Pulmonary artery endothelial cell (primary cell): ENCODE results near the gene UGT3A2. TPM values are rescaled to one million over a fixed set of nuclear protein-coding genes. Genes with fewer than 3 reads are reported as not detected.

Experiments used
- DNase-seq: peaks from one replicate; pipeline ENCODE4 v3.0.0-alpha.2; 2011; ENCODE audit warnings: low read depth, low spot score
- total RNA-seq: library from RNA; depleted of rRNA; stranded (reverse); fragments of >200 nt; gene quantifications from 2 replicates; pipeline ENCODE4 v1.2.3, GENCODE V29; 2014

UGT3A2 gene, protein sequence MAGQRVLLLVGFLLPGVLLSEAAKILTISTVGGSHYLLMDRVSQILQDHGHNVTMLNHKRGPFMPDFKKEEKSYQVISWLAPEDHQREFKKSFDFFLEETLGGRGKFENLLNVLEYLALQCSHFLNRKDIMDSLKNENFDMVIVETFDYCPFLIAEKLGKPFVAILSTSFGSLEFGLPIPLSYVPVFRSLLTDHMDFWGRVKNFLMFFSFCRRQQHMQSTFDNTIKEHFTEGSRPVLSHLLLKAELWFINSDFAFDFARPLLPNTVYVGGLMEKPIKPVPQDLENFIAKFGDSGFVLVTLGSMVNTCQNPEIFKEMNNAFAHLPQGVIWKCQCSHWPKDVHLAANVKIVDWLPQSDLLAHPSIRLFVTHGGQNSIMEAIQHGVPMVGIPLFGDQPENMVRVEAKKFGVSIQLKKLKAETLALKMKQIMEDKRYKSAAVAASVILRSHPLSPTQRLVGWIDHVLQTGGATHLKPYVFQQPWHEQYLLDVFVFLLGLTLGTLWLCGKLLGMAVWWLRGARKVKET
- total RNA-seq: not detected in 2 replicates

GRCh38 chr5:36066540-36067210 lies at the start of gene UGT3A2:
Gene UGT3A2, minus strand, starts transcription at chr5:36066882. Its CDS starts 93 bp downstream, at chr5:36066789.
- DNase-seq: no peak

DNA sequence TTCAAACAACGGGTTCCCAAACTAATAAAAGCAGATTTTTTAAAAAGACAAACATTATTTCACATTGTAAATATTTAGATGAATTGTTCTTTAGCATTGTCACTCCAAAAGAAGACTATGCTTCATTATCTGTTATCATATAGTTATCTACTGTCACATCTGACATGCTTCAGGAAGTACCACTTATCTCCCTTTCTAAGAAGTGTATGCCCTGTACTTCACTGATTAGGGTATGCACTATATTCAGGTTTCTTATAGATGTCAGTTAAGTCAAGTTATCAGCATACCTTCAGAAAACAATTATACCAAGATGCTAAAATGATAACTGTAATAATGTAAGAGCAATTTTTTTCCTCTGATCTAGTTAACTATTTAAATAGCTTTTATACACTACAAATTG lies 44.6 kb upstream of the UGT3A2 start:
- DNase-seq: no peak

- DNase-seq: no peak
Observed at GRCh38 chr5:36108758-36109460, 42.2 kb upstream of the UGT3A2 start.

- DNase-seq: no peak
Observed at GRCh38 chr5:36105819-36106218, 39.1 kb upstream of the UGT3A2 start.

DNA sequence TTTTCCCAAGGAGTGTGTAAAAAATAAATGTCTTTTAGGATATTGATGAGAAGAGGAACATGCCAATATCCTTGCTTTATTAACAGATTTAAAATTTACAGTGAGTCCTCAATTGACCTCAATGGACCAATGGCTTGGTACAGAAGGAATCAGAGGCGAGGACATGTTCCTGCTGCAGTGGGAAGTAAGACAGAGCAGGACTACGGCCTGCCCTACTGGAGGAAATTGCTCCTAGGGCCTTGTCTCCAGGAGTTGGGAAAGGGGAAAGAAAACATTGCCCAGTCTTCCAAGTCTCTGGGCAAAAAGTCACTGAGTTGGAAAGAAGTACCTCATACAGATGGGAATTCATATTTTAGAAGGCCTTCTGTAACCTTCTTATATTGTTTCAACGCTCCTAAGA lies 33.1 kb upstream of the UGT3A2 start:
- no peak for DNase-seq

DNA sequence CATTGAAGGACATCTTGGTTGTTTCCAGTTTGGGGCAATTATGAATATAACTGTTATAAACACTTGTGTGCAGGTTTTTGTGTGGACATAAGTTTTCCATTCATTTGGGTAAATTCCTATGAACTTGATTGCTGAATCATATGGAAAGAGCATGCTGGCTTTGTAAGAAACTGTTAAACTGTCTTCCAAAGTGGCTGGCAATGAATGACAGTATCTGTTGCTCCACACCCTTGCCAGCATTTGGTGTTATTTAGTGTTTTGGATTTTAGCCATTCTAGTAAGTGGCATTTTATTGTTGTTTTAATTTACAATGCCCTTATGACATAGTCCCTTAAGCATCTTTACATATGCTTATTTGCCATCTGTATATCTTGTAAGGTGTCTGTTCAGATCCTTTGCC lies 29.8 kb upstream of the UGT3A2 start:
- no peak for DNase-seq

DNA sequence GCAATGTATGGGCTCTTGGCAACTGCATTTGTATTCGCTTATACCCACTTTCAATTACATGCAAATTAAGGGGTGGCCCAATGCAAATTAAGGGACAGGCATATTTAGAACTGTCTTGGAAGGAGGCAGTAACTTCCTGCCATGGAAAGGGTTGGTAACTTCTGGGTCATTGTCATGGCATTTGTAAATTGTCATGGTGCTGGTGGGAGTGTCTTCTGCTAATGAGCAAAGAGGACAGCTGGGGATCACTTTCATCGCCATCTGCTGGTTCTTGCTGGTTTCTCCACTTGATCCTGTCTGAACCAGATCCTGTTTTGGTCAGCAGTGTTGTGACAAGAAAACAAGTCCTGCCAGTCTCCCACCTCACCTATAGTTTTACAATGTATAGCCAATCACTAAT lies 23.3 kb upstream of the UGT3A2 start:
- peak; percentile 5 for DNase-seq

- peak; percentile 3 for DNase-seq
Observed at GRCh38 chr5:36079200-36079781, 12.6 kb upstream of the UGT3A2 start.

- DNase-seq: no peak
Observed at GRCh38 chr5:36078430-36078829, 11.7 kb upstream of the UGT3A2 start.

GRCh38 chr5:36073595-36074216 lies 7.0 kb upstream of the UGT3A2 start:
- no peak for DNase-seq

GRCh38 chr5:36070687-36071571 lies 4.2 kb upstream of the UGT3A2 start:
- DNase-seq: no peak

GRCh38 chr5:36068751-36069281 lies 2.1 kb upstream of the UGT3A2 start:
- DNase-seq: no peak

- DNase-seq: no peak
Observed at GRCh38 chr5:36066001-36066539, 612 bp downstream of the UGT3A2 start.

DNA sequence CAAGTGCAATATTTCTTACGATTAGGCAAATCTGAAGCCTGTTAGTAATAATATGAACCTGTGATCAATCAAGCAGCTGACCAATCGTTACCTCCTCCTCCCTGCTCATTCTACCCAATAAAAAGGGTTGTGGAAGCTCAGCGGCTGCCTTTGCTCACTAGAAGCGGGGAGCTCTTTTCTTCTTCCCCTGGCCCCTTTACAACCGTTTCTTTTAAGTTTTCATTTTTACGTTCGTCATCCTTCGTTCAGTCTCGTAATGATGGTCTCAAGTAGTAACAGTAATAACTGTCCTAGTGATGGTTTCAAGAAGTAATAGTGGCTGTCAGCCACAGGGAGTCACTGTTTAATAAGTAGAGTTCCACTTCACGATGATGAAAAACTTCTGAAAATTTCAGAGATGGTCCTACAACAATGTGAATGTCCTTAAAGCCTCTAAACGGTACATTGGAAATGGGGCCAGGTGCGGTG lies 6.2 kb downstream of the UGT3A2 start:
- no peak for DNase-seq

- DNase-seq: no peak
Observed at GRCh38 chr5:36059571-36060419, 6.9 kb downstream of the UGT3A2 start.

DNA sequence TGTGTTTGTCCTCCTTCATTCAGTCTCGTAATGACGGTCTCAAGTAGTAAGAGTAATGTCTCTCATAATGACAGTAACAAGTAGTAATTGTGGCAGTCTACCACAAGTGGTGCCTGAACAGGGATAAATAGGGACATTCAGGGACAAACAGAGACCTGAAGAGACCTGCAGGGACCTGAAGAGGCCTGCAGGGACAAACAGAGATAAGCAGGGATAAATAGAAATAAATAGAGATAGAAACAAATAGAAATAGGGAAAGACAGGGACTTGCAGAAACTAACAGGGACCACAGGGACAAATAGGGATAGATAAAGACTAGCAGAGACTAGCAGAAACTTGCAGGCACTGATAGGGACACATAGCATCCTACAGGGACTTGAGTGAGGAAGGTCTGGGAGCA lies 7.9 kb downstream of the UGT3A2 start:
- DNase-seq: no peak

DNA sequence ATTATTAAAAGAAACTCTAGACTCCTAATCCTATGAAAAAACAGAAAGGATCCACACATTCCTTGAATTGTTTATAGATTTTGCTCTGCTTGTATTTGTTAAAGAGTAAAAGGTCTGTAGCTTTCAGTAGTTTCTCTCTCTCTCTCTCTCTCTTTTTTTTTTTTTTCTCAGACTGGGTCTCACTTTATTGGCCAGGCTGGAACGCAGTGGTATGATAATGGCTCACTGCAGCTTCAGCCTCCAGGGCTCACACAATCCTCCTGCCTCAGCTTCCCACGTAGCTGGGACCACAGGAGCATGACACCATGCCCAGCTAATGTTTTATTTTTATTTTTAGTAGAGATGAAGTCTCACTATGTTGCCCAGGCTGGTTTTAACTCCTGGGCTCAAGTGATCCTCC lies 9.3 kb downstream of the UGT3A2 start:
- no peak for DNase-seq

GRCh38 chr5:36056422-36056821 lies 10.3 kb downstream of the UGT3A2 start:
- DNase-seq: no peak

GRCh38 chr5:36055984-36056383 lies 10.7 kb downstream of the UGT3A2 start:
- DNase-seq: no peak
